Measurements from ENCODE around the gene RNF187.

RNF187 gene

DNA sequence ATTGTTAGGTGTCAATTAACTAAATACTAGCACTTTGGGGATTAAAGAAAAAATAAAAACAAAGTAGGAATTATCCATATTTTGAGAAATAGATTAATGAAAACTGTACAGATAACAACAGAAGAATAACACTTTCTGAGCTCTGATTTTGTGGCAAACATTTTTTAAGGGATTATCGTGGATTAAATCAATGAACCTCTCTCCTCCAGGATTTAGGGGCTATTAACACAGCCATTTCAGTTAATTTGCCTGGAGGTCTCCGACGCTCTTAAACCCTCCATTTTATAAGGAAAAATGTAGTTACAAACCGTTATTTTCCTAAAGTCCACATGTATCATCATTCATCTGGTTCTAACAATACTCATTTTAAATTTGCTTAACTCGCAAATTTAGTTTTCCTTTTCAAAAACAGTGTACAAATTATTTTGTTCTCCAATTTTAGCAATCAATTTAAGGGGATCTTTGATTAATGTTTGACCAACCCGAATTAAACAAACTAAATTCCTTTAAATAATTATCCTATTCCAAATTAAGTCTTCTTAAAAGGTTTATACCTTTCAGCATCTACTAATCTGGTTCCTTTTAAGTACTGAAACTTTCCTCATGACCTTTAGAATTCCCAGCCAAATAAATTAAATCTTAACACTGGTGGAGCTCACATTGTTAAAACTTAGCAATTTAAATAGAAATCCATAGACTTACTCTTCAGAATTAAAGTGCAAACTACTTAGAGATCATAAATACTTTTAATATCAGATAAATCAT is 30.7 kb upstream of the RNF187 start:
- H3K4me1 ChIP-seq (ENCODE audit: insufficient read depth, low read length, poor library complexity, severe bottlenecking): no peaks in the 10 kb centered on the region
- TF ChIP-seq, protein P1, sequence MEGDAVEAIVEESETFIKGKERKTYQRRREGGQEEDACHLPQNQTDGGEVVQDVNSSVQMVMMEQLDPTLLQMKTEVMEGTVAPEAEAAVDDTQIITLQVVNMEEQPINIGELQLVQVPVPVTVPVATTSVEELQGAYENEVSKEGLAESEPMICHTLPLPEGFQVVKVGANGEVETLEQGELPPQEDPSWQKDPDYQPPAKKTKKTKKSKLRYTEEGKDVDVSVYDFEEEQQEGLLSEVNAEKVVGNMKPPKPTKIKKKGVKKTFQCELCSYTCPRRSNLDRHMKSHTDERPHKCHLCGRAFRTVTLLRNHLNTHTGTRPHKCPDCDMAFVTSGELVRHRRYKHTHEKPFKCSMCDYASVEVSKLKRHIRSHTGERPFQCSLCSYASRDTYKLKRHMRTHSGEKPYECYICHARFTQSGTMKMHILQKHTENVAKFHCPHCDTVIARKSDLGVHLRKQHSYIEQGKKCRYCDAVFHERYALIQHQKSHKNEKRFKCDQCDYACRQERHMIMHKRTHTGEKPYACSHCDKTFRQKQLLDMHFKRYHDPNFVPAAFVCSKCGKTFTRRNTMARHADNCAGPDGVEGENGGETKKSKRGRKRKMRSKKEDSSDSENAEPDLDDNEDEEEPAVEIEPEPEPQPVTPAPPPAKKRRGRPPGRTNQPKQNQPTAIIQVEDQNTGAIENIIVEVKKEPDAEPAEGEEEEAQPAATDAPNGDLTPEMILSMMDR (conservative IDR thresholded peaks at IDR 0.05; ENCODE audit: low read length): no peak
- no peak for TF ChIP-seq EZH2phosphoT487 (IDR thresholded peaks at IDR 0.05; ENCODE audit: borderline replicate concordance)
- H3K36me3 ChIP-seq (ENCODE audit: insufficient read depth, low read length): no peaks in the 10 kb centered on the region
- no peaks in the 10 kb centered on the region for H3K27me3 ChIP-seq (ENCODE audit: insufficient read depth, low read length, poor library complexity, severe bottlenecking)
- H3K4me2 ChIP-seq (ENCODE audit: low read depth, low read length, poor library complexity, severe bottlenecking): no peak overlapping the region
- no peaks in the 10 kb centered on the region for H3K9me3 ChIP-seq (ENCODE audit: insufficient read depth, low read depth, low read length)
- no peaks in the 10 kb centered on the region for H3K9me2 ChIP-seq (replicated peaks; ENCODE audit: low read depth, low read length)
- no peaks in the 10 kb centered on the region for H3F3A ChIP-seq (ENCODE audit: low read depth)
- H4K20me1 ChIP-seq (ENCODE audit: insufficient read depth, low read length, poor library complexity, severe bottlenecking): no peaks in the 10 kb centered on the region
- H3K9ac ChIP-seq (ENCODE audit: low read depth, low read length, poor library complexity, severe bottlenecking): no peak overlapping the region
- no peak overlapping the region for H3K4me3 ChIP-seq (ENCODE audit: low read length, poor library complexity, severe bottlenecking)
- no peak overlapping the region for H2AFZ ChIP-seq (ENCODE audit: low read length)
- no peaks in the 10 kb centered on the region for H3K79me2 ChIP-seq (ENCODE audit: insufficient read depth, low read length)

DNA sequence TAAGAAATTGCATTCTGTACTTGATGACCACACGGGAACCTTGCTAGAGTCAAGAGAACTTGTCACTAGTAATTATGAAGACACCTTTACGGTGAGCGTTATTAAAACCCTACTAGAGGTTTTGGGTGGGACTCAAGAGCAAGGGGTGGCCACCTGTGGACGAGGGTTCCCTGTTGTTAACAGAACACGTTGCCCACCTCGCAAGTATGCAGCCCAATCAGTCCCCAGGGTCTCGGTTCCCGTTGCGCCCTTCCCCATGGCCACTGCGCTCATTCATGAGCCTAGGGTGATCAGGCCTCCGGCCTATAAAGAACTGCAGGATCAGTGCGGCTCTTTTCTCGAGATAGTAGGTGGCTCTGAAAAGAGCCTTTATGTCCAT is 30.2 kb upstream of the RNF187 start:
- Histone ChIP-seq H2AFZ (ENCODE audit: low read length) (no peak overlapping the region), H3K4me1 (ENCODE audit: insufficient read depth, low read length, poor library complexity, severe bottlenecking) (no peaks in the 10 kb centered on the region), H4K20me1 (ENCODE audit: insufficient read depth, low read length, poor library complexity, severe bottlenecking) (no peaks in the 10 kb centered on the region)

DNA sequence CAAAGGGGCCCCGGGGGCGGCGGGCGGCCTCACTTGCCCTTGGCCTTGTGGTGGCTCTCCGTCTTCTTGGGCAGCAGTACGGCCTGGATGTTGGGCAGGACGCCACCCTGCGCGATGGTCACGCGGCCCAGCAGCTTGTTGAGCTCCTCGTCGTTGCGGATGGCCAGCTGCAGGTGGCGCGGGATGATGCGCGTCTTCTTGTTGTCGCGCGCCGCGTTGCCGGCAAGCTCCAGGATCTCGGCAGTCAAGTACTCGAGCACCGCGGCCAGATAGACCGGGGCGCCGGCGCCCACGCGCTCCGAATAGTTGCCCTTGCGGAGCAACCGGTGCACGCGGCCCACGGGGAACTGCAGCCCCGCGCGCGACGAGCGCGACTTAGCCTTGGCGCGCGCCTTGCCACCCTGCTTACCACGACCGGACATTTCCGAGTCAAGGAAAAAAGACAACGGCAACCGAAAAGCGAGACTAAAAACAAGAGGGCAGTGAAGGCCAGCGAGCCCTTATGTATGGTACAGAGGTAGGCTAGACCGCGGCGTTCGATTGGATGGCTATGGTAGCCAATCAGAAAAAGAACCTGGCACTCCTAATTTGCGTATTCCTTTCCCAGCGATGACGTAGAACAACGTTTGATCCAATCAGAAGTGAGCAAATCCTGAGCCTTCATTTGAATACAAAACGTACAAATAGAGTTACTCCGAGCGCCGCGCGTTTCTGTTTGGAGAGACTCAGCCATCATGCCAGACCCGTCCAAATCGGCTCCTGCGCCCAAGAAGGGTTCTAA is 29.6 kb upstream of the RNF187 start:
- no peak overlapping the region for H3K9ac ChIP-seq (ENCODE audit: low read depth, low read length, poor library complexity, severe bottlenecking)
- no peaks in the 10 kb centered on the region for H3F3A ChIP-seq (ENCODE audit: low read depth)
- H3K9me3 ChIP-seq (ENCODE audit: insufficient read depth, low read depth, low read length): no peaks in the 10 kb centered on the region
- H3K4me2 ChIP-seq (ENCODE audit: low read depth, low read length, poor library complexity, severe bottlenecking): no peak overlapping the region
- H2AFZ ChIP-seq (ENCODE audit: low read length): no peak overlapping the region
- no peaks in the 10 kb centered on the region for H3K36me3 ChIP-seq (ENCODE audit: insufficient read depth, low read length)
- TF ChIP-seq EZH2phosphoT487 (IDR thresholded peaks at IDR 0.05; ENCODE audit: borderline replicate concordance): no peak
- TF ChIP-seq, protein P1 (conservative IDR thresholded peaks at IDR 0.05; ENCODE audit: low read length): no peak
- no peaks in the 10 kb centered on the region for H4K20me1 ChIP-seq (ENCODE audit: insufficient read depth, low read length, poor library complexity, severe bottlenecking)
- H3K4me1 ChIP-seq (ENCODE audit: insufficient read depth, low read length, poor library complexity, severe bottlenecking): no peaks in the 10 kb centered on the region
- H3K79me2 ChIP-seq (ENCODE audit: insufficient read depth, low read length): no peaks in the 10 kb centered on the region
- H3K4me3 ChIP-seq (ENCODE audit: low read length, poor library complexity, severe bottlenecking): no peak overlapping the region
- no peaks in the 10 kb centered on the region for H3K27me3 ChIP-seq (ENCODE audit: insufficient read depth, low read length, poor library complexity, severe bottlenecking)
- no peaks in the 10 kb centered on the region for H3K9me2 ChIP-seq (replicated peaks; ENCODE audit: low read depth, low read length)

More for the DNA sequence above, 30.2 kb upstream of the RNF187 start:
- H3K9me2 ChIP-seq (replicated peaks; ENCODE audit: low read depth, low read length): no peaks in the 10 kb centered on the region
- H3K79me2 ChIP-seq (ENCODE audit: insufficient read depth, low read length): no peaks in the 10 kb centered on the region
- no peaks in the 10 kb centered on the region for H3F3A ChIP-seq (ENCODE audit: low read depth)
- no peak overlapping the region for H3K4me2 ChIP-seq (ENCODE audit: low read depth, low read length, poor library complexity, severe bottlenecking)
- no peaks in the 10 kb centered on the region for H3K36me3 ChIP-seq (ENCODE audit: insufficient read depth, low read length)
- TF ChIP-seq, protein P1 (conservative IDR thresholded peaks at IDR 0.05; ENCODE audit: low read length): no peak
- TF ChIP-seq EZH2phosphoT487 (IDR thresholded peaks at IDR 0.05; ENCODE audit: borderline replicate concordance): no peak
- no peak overlapping the region for H3K9ac ChIP-seq (ENCODE audit: low read depth, low read length, poor library complexity, severe bottlenecking)
- H3K27me3 ChIP-seq (ENCODE audit: insufficient read depth, low read length, poor library complexity, severe bottlenecking): no peaks in the 10 kb centered on the region
- no peak overlapping the region for H3K4me3 ChIP-seq (ENCODE audit: low read length, poor library complexity, severe bottlenecking)
- H3K9me3 ChIP-seq (ENCODE audit: insufficient read depth, low read depth, low read length): no peaks in the 10 kb centered on the region
